K562 (cell line): ENCODE measurements around the gene ABCB9. TPM values are rescaled to one million over a fixed set of nuclear protein-coding genes. Genes with fewer than 3 reads are reported as not detected.

ENCODE experiments used
- ADNP ChIP-seq: fragments of 200-800 bp; sonication (Bioruptor generic); IDR thresholded peaks from 2 replicates; pipeline ENCODE4 v1.6.1; 2016; ENCODE audit warnings: missing genetic modification characterization, missing compliant biosample characterization
- BRD9 ChIP-seq: fragments of 450-650 bp; IDR thresholded peaks from 2 replicates; pipeline ENCODE4 v1.6.1; 2018; ENCODE audit warnings: low read depth; ENCODE audit not compliant: partially characterized antibody
- CBX2 ChIP-seq: fragments of 200-600 bp; sonication (generic); IDR thresholded peaks from one replicate; pipeline ENCODE4 v1.6.1; 2012; ENCODE audit warnings: mild to moderate bottlenecking, low read length, inconsistent platforms; ENCODE audit not compliant: insufficient read depth, poor library complexity, severe bottlenecking
- DNMT1 ChIP-seq: fragments of 450-650 bp; IDR thresholded peaks from 2 replicates; pipeline ENCODE4 v1.6.1; 2016; ENCODE audit warnings: antibody characterized with exemption, mild to moderate bottlenecking
- EZH2 ChIP-seq: IDR thresholded peaks from 2 replicates; pipeline ENCODE4 v1.6.1; 2012; ENCODE audit warnings: low read depth, mild to moderate bottlenecking, inconsistent platforms, low read length, borderline replicate concordance
- IFI16 ChIP-seq: fragments of 250-450 bp; sonication (Bioruptor Pico); IDR thresholded peaks from 2 replicates; pipeline ENCODE4 v2.1.2; 2022; ENCODE audit warnings: mild to moderate bottlenecking, inconsistent platforms
- KDM2B ChIP-seq: fragments of 250-450 bp; sonication (Bioruptor Pico); IDR thresholded peaks from 2 replicates; pipeline ENCODE4 v1.8.0; 2021; ENCODE audit warnings: mild to moderate bottlenecking, moderate library complexity
- KLF16 ChIP-seq: IDR thresholded peaks from 2 replicates; pipeline ENCODE4 v1.6.1; 2016; ENCODE audit warnings: antibody characterized with exemption
- PTTG1 ChIP-seq: fragments of 450-650 bp; IDR thresholded peaks from 2 replicates; pipeline ENCODE4 v1.6.1; 2016; ENCODE audit warnings: low read depth, mild to moderate bottlenecking, missing genetic modification characterization, missing compliant biosample characterization
- SOX6 ChIP-seq: fragments of 450-650 bp; IDR thresholded peaks from 2 replicates; pipeline ENCODE4 v1.6.1; 2014; ENCODE audit warnings: mild to moderate bottlenecking
- TCFL5 ChIP-seq: fragments of 250-450 bp; sonication (Bioruptor Pico); conservative IDR thresholded peaks from 2 replicates; pipeline ENCODE4 v1.6.1; 2021; ENCODE audit warnings: mild to moderate bottlenecking, moderate library complexity, matching md5 sums
- ZNF140 ChIP-seq: fragments of 250-450 bp; sonication (Bioruptor Pico); IDR thresholded peaks from 2 replicates; pipeline ENCODE4 v1.8.0; 2021; ENCODE audit warnings: moderate library complexity, mild to moderate bottlenecking, inconsistent platforms
- ZNF318 ChIP-seq, 2 experiments: fragments of 450-650 bp; IDR thresholded peaks; 2 replicates each; pipeline ENCODE4 v1.6.1; 2016; ENCODE audit warnings: mild to moderate bottlenecking in 2 of 2, borderline replicate concordance in 1 of 2, low read depth in 1 of 2, moderate library complexity in 1 of 2
- ZNF655 ChIP-seq: fragments of 250-450 bp; sonication (Bioruptor Pico); IDR thresholded peaks from 2 replicates; pipeline ENCODE4 v1.5.0; 2021
- polyA plus RNA-seq, 8 experiments: library from polyadenylated mRNA; depleted of rRNA in 4 of 8; stranded (reverse) in 5 of 8; unstranded in 3 of 8; fragments of >200 nt; fragmentation: Nextera tagmentation in 2 of 8; fragmentation: Illumina TruSeq in 1 of 8; extraction: Ambion mirVana in 2 of 8; extraction: Trizol in 1 of 8; gene quantifications; 2 replicates each; pipeline versions ENCODE4 v1.2.1 to v1.2.3, GENCODE V29; 2011 to 2014; ENCODE audit warnings: inconsistent platforms in 1 of 8, missing spikeins in 1 of 8
- total RNA-seq, 7 experiments: library from RNA; depleted of rRNA in 6 of 7; stranded (reverse); fragments of >200 nt in 6 of 7; fragmentation: Illumina TruSeq in 2 of 7; extraction: Trizol in 2 of 7; gene quantifications; 2 replicates each; pipeline versions ENCODE4 v1.2.1 to v1.2.3, GENCODE V29; 2011 to 2021; ENCODE audit warnings: low replicate concordance in 1 of 7
- TF ChIP-seq, protein P1 (sequence below): IDR thresholded peaks from 2 replicates; pipeline ENCODE4 v1.6.1; 2016; ENCODE audit warnings: missing genetic modification characterization, missing compliant biosample characterization

ABCB9 gene
- total and polyA plus RNA-seq, 9 of the 15 experiments (the other 6 are each of a cell fraction or from before 2014, with no cell fraction given), result 0.20 to 12.6 (median 6.2) TPM

DNA sequence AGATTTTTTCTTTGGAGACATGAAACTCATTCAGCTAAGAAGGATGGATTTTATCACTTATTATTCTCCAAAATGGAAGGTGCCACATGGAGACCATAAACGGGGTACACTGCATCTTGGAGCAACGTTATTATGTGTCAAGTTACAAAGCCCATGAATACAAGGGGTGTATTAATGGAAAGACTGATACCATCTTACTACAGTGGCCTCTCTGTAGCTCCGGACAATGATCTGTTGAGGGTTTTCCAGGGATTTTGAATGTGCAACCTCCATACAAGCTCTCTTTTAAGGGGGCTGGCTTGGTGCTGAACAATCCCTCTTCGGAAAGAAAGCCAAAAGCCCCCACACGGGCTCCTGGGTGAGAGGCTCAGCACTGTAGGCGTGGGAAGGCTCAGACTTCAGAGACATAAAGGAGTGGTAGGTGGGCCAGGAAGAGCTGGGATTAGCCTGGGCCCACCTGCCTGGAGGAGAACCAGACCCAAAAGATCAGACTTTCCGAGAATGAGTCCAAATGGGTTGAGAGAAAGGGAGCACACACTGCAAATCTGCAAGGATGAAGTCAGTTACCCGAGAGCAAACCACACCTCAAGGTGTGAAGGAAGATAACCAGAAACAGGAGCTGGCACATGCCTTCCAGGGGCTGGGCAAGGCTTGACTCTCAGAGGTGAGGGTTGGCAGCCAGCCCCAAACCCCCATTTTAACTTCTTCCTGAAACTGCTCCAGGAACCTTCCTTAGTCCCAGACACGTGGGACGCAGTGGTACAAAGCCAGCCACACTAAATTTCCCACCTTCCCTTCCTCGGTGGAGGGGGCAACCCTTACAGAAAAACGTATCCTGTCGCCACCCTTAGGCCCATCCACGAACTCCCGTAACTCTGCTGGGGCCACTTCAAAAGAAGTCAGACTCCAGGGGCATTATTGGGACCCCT is 71.8 kb downstream of the ABCB9 start (continued):
- TF ChIP-seq ZNF318 (IDR thresholded peaks at IDR 0.05; ENCODE audit: borderline replicate concordance in 1 of 2, low read depth in 1 of 2) (no peak), TCFL5 (CRISPR knock-in tag) (no peak), IFI16 (CRISPR knock-in tag) (no peak), BRD9 (no peak), ADNP (tag) (no peak), SOX6 (no peak), EZH2 (no peak), KLF16 (no peak), ZNF655 (no peak), KDM2B (CRISPR knock-in tag) (no peak), PTTG1 (tag) (no peak), DNMT1 (no peak), ZNF140 (CRISPR knock-in tag) (no peak), CBX2 (no peak)
- TF ChIP-seq, protein P1, sequence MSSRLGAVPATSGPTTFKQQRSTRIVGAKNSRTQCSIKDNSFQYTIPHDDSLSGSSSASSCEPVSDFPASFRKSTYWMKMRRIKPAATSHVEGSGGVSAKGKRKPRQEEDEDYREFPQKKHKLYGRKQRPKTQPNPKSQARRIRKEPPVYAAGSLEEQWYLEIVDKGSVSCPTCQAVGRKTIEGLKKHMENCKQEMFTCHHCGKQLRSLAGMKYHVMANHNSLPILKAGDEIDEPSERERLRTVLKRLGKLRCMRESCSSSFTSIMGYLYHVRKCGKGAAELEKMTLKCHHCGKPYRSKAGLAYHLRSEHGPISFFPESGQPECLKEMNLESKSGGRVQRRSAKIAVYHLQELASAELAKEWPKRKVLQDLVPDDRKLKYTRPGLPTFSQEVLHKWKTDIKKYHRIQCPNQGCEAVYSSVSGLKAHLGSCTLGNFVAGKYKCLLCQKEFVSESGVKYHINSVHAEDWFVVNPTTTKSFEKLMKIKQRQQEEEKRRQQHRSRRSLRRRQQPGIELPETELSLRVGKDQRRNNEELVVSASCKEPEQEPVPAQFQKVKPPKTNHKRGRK, result no peak
